Panc1 (cell line): ENCODE data around the gene C12orf56. TPM values are rescaled to one million over a fixed set of nuclear protein-coding genes. Genes with fewer than 3 reads are reported as not detected.
"Not testable (repeated sequence)": the region's sequence is repeated elsewhere in the genome, so short reads cannot be mapped to it uniquely, and the experiment has no call there.

ENCODE experiments used
- ATAC-seq: fragments of 200-7000 bp; cut with Tn5 transposase; 2 replicates; pipeline ENCODE4 v1.9.1; 2020; ENCODE audit warnings: mild to moderate bottlenecking, moderate library complexity
- BruUV-seq: library from RNA; stranded (reverse); fragments of 400-500 nt; replicated peaks from 2 replicates; lab custom pipeline; 2021; lab: Mats Ljungman, UMichigan
- CTCF ChIA-PET: fragments of 300-600 bp; sonication (Branson Sonifier 250); formaldehyde crosslinking; loops from one replicate; lab custom pipeline; 2022; ENCODE audit warnings: antibody characterized with exemption; lab: Charles Lee
- POLR2A ChIA-PET: fragments of 300-600 bp; sonication (Branson Sonifier 250); formaldehyde crosslinking; loops from one replicate; lab custom pipeline; 2022; ENCODE audit warnings: antibody characterized with exemption; lab: Charles Lee
- DNase-seq: peaks from one replicate; pipeline ENCODE4 v3.0.0-alpha.2; 2010; ENCODE audit warnings: low read depth, low spot score
- H3K27ac ChIP-seq: 2 replicates; pipeline ENCODE4 v1.5.1; 2011; ENCODE audit warnings: mild to moderate bottlenecking, low read length, inconsistent platforms
- H3K27me3 ChIP-seq: fragments of 200-500 bp; sonication (Bioruptor generic); 2 replicates; pipeline ENCODE4 v1.6.0; 2014; ENCODE audit warnings: low read length, inconsistent platforms; ENCODE audit not compliant: control insufficient read depth, insufficient read depth
- H3K36me3 ChIP-seq: fragments of 200-500 bp; sonication (Bioruptor generic); 2 replicates; pipeline ENCODE4 v1.5.1; 2014; ENCODE audit warnings: inconsistent platforms, mild to moderate bottlenecking, low read length, moderate library complexity; ENCODE audit not compliant: control insufficient read depth, insufficient read depth
- H3K4me1 ChIP-seq: 2 replicates; pipeline ENCODE4 v1.5.1; 2011; ENCODE audit warnings: inconsistent platforms, mild to moderate bottlenecking, low read length, moderate library complexity; ENCODE audit not compliant: control insufficient read depth, insufficient read depth
- H3K4me3 ChIP-seq, 2 experiments: 2 replicates each; pipeline ENCODE4 v1.5.1; 2011 to 2012; ENCODE audit warnings: low read depth in 2 of 2, low read length in 2 of 2, mild to moderate bottlenecking in 2 of 2, inconsistent platforms in 1 of 2, moderate library complexity in 1 of 2
- H3K9me3 ChIP-seq: fragments of 200-500 bp; sonication (Bioruptor generic); 2 replicates; pipeline ENCODE4 v1.5.1; 2014; ENCODE audit warnings: low read depth, mild to moderate bottlenecking, inconsistent platforms, low read length, moderate library complexity; ENCODE audit not compliant: control insufficient read depth, insufficient read depth
- CTCF ChIP-seq: fragments of 450-650 bp; IDR thresholded peaks from 2 replicates; pipeline ENCODE4 v1.5.1; 2017; ENCODE audit warnings: mild to moderate bottlenecking
- POLR2AphosphoS5 ChIP-seq: IDR thresholded peaks from 2 replicates; pipeline ENCODE4 v1.6.1; 2012; ENCODE audit warnings: mild to moderate bottlenecking, low read depth, low read length, moderate library complexity
- REST ChIP-seq, 2 experiments: IDR thresholded peaks; 2 replicates each; pipeline ENCODE4 v1.6.1; 2011 to 2012; ENCODE audit warnings: low read depth in 2 of 2, control low read depth in 1 of 2, low read length in 1 of 2, mild to moderate bottlenecking in 1 of 2, moderate library complexity in 1 of 2; ENCODE audit not compliant: insufficient read depth in 1 of 2
- SIN3A ChIP-seq: IDR thresholded peaks from 2 replicates; pipeline ENCODE4 v1.6.1; 2012; ENCODE audit warnings: low read depth, mild to moderate bottlenecking, low read length, moderate library complexity, borderline replicate concordance; ENCODE audit not compliant: insufficient read depth
- TCF7L2 ChIP-seq: IDR thresholded peaks from 2 replicates; pipeline ENCODE4 v1.6.1; 2011; ENCODE audit warnings: mild to moderate bottlenecking, low read depth, low read length, inconsistent platforms
- in situ Hi-C: cut with HindIII; loops from 2 replicates; pipeline ENCODE4 v1.10.0; 2016; ENCODE audit warnings: low sequenced_read_pairs, low pct_unique_long_range_greater_than_20kb
- intact Hi-C: fragments of 100-400 bp; cut with micrococcal nuclease; formaldehyde crosslinking; loops from one replicate; pipeline ENCODE4 v1.10.0; 2022; ENCODE audit not compliant: unreplicated experiment
- total RNA-seq: library from RNA; stranded (reverse); gene quantifications from one replicate; pipeline ENCODE4 v1.2.1, GENCODE V29; 2021; ENCODE audit not compliant: unreplicated experiment

The C12orf56 gene
- total RNA-seq, 1 experiment from 2014 or later, result 2.8 TPM

DNA sequence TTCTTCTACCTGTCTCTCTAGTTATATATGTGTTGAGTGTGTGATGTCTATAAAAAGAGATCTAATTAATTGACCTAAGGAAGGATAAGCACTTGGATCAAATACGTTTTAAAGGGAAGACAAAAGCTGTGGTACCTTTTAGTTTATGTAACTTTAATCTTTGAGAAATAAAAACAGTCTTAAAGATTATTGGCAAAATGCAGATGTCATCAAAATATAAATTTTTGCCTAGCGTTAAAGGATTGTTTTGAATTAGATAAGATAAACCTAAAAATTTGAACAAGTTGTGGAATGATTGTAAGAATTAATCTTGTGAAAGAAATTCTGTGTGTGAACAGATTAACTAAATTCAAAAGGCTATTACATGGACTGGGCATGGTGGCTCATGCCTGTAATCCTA lies 42.9 kb downstream of the C12orf56 start:
- no peaks in the 10 kb centered on the region for H3K4me1 ChIP-seq
- in situ Hi-C loops (no loop called here), intact Hi-C loops (no loop called here)
- no peaks in the 10 kb centered on the region for H3K9me3 ChIP-seq
- POLR2A ChIA-PET, result no interaction called here
- BruUV-seq, result no TSS peak
- H3K27me3 ChIP-seq, result no peaks in the 10 kb centered on the region
- no peak overlapping the region for H3K27ac ChIP-seq
- DNase-seq (no peak), ATAC-seq (no peak)
- CTCF ChIA-PET, result no interaction called here
- TF ChIP-seq TCF7L2 (no peak), SIN3A (no peak), POLR2AphosphoS5 (no peak), CTCF (no peak), REST (IDR thresholded peaks at IDR 0.05; ENCODE audit: insufficient read depth in 1 of 2, low read depth in 2 of 2, low read length in 1 of 2) (no peak)
- H3K4me3 ChIP-seq, result no peak overlapping the region
- H3K36me3 ChIP-seq, result no peaks in the 10 kb centered on the region

DNA sequence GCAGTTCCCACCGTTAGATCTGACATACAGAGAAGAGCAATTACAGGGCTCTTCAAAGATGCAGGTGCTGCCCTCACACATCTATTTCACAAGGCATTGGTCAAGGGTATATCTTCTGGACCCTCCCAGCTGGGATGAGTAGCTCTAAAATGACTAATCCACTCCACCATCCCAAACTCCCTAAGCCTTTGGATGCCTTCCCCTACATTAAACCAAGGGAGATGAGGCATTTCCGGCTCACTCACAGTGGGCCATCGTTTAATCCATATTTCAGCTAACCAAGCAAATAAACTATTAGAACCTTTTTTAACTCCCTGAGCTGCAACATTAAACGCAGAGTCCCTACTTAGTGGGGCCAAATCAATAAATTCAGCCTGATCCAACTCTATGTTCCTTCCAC lies 45.9 kb downstream of the C12orf56 start:
- H3K27ac ChIP-seq, ATAC-seq, H3K36me3 ChIP-seq, POLR2A ChIA-PET, in situ Hi-C loops, H3K4me1 ChIP-seq, intact Hi-C loops, DNase-seq, H3K27me3 ChIP-seq, BruUV-seq, H3K9me3 ChIP-seq, H3K4me3 ChIP-seq, CTCF ChIA-PET: not testable (repeated sequence)

DNA sequence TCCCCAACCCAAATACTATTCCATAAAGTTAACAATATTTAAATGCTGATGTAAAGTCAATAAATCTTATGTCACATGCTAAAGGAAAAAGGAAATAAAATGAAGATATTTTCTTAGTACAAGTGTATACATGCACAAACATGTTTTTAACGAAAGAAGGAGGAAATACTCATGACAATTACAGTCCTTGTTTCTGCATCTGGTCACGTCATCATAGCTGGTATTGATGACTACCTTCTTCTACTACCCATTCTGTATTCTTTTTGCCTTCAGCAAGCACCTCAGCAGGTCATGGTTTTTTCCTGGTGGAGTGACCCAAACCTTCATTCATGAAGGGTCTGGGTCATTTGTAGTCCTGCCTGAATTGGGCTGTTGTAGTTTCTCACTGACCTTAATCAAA lies 50.0 kb downstream of the C12orf56 start:
- CTCF ChIA-PET, in situ Hi-C loops, H3K27me3 ChIP-seq, intact Hi-C loops, H3K27ac ChIP-seq, BruUV-seq, H3K36me3 ChIP-seq, H3K4me3 ChIP-seq, ATAC-seq, DNase-seq, H3K9me3 ChIP-seq, POLR2A ChIA-PET, H3K4me1 ChIP-seq: not testable (repeated sequence)
